GM12878 (cell line): Measurements from ENCODE around the gene NLGN1.

Source experiments
- CEBPZ ChIP-seq: fragments of 150-350 bp; IDR thresholded peaks from 2 replicates; pipeline ENCODE4 v1.6.1; 2016; ENCODE audit warnings: low read depth, low read length
- CHD1 ChIP-seq: IDR thresholded peaks from 2 replicates; pipeline ENCODE4 v1.6.1; 2012; ENCODE audit warnings: low read depth, low read length, improper control_type of control experiment
- CTCF ChIP-seq, 3 experiments: IDR thresholded peaks in 2 of 3; conservative IDR thresholded peaks in 1 of 3; 2 replicates each; pipeline ENCODE4 v1.5.1; 2011; ENCODE audit warnings: low read depth in 3 of 3, low read length in 3 of 3, mild to moderate bottlenecking in 3 of 3, control low read depth in 2 of 3, moderate library complexity in 2 of 3, inconsistent platforms in 1 of 3, mixed read lengths in 1 of 3; ENCODE audit not compliant: control insufficient read depth in 2 of 3, insufficient read depth in 1 of 3; ENCODE audit errors: extremely low read depth in 1 of 3
- EGR1 ChIP-seq, 2 experiments: IDR thresholded peaks; 1 replicate in 1 of 2; 2 replicates in 1 of 2; pipeline ENCODE4 v1.6.1; 2011 to 2012; ENCODE audit warnings: low read depth in 2 of 2, low read length in 2 of 2, borderline replicate concordance in 1 of 2, mild to moderate bottlenecking in 1 of 2, moderate library complexity in 1 of 2
- LARP7 ChIP-seq: fragments of 450-650 bp; IDR thresholded peaks from 2 replicates; pipeline ENCODE4 v1.6.1; 2017; ENCODE audit warnings: mild to moderate bottlenecking
- MYC ChIP-seq: IDR thresholded peaks from 2 replicates; pipeline ENCODE4 v1.6.1; 2011; ENCODE audit warnings: mild to moderate bottlenecking, low read length, moderate library complexity, inconsistent platforms; ENCODE audit not compliant: insufficient read depth, insufficient replicate concordance, insufficient read length, severe bottlenecking
- NRF1 ChIP-seq: conservative IDR thresholded peaks from 2 replicates; pipeline ENCODE4 v1.6.1; 2011; ENCODE audit warnings: mild to moderate bottlenecking, low read depth, low read length, improper control_type of control experiment
- POLR2AphosphoS2 ChIP-seq: IDR thresholded peaks from 2 replicates; pipeline ENCODE4 v1.6.1; 2011; ENCODE audit warnings: low read depth, mild to moderate bottlenecking, low read length, improper control_type of control experiment, moderate library complexity
- RBBP5 ChIP-seq: fragments of 200-600 bp; sonication (generic); conservative IDR thresholded peaks from 2 replicates; pipeline ENCODE4 v1.6.1; 2016
- ZZZ3 ChIP-seq: IDR thresholded peaks from 2 replicates; pipeline ENCODE4 v1.6.1; 2011; ENCODE audit warnings: low read depth; ENCODE audit not compliant: control insufficient read depth, insufficient read length
- TF ChIP-seq, protein P1 (sequence below): fragments of 450-650 bp; IDR thresholded peaks from 2 replicates; pipeline ENCODE4 v1.6.1; 2017; ENCODE audit warnings: mild to moderate bottlenecking, low read depth, inconsistent platforms; ENCODE audit not compliant: poor library complexity, severe bottlenecking
- TF ChIP-seq, protein P2 (sequence below): IDR thresholded peaks from 2 replicates; pipeline ENCODE4 v1.6.1; 2012; ENCODE audit warnings: low read depth, low read length, improper control_type of control experiment

GRCh38 chr3:173938159-173938558 is 540.6 kb downstream of the NLGN1 start:
- TF ChIP-seq CEBPZ: no peak
- TF ChIP-seq, protein P1, sequence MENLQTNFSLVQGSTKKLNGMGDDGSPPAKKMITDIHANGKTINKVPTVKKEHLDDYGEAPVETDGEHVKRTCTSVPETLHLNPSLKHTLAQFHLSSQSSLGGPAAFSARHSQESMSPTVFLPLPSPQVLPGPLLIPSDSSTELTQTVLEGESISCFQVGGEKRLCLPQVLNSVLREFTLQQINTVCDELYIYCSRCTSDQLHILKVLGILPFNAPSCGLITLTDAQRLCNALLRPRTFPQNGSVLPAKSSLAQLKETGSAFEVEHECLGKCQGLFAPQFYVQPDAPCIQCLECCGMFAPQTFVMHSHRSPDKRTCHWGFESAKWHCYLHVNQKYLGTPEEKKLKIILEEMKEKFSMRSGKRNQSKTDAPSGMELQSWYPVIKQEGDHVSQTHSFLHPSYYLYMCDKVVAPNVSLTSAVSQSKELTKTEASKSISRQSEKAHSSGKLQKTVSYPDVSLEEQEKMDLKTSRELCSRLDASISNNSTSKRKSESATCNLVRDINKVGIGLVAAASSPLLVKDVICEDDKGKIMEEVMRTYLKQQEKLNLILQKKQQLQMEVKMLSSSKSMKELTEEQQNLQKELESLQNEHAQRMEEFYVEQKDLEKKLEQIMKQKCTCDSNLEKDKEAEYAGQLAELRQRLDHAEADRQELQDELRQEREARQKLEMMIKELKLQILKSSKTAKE: no peak
- TF ChIP-seq RBBP5: no peak
- TF ChIP-seq ZZZ3: no peak
- no peak for TF ChIP-seq CTCF (IDR thresholded peaks at IDR 0.05 in 2 of 3, conservative IDR thresholded peaks at IDR 0.05 in 1 of 3; ENCODE audit: control insufficient read depth in 2 of 3, extremely low read depth in 1 of 3, insufficient read depth in 1 of 3, low read depth in 3 of 3, low read length in 3 of 3)
- TF ChIP-seq, protein P2, sequence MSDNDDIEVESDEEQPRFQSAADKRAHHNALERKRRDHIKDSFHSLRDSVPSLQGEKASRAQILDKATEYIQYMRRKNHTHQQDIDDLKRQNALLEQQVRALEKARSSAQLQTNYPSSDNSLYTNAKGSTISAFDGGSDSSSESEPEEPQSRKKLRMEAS: no peak
- TF ChIP-seq MYC: no peak
- TF ChIP-seq NRF1: no peak
- TF ChIP-seq POLR2AphosphoS2: no peak
- no peak for TF ChIP-seq CHD1
- no peak for TF ChIP-seq LARP7
- no peak for TF ChIP-seq EGR1 (IDR thresholded peaks at IDR 0.05; ENCODE audit: borderline replicate concordance in 1 of 2, low read depth in 2 of 2, low read length in 2 of 2)
